ENCODE results near the gene NANS.

GRCh38 chr9:98071737-98072136 lies 15.2 kb downstream of the NANS start:
- TF ChIP-seq CTCF (IDR thresholded peaks at IDR 0.05), result no peak
- TF ChIP-seq POLR2AphosphoS5 (IDR thresholded peaks at IDR 0.05), result no peak
